MM.1S (cell line): ENCODE data around the gene ENTPD6.

ENCODE experiments used
- CTCF ChIP-seq: fragments of 300-600 bp; sonication (generic); IDR thresholded peaks from 2 replicates; pipeline ENCODE4 v1.5.1; 2016; ENCODE audit warnings: antibody characterized with exemption, low read length, mixed read lengths
- EZH2phosphoT487 ChIP-seq: fragments of 300-600 bp; sonication (generic); IDR thresholded peaks from 2 replicates; pipeline ENCODE4 v1.6.1; 2018; ENCODE audit warnings: antibody characterized with exemption, low read length

GRCh38 chr20:25254986-25255680 lies 59.6 kb downstream of the ENTPD6 start:
- TF ChIP-seq CTCF, result no peak
- TF ChIP-seq EZH2phosphoT487, result no peak
